HCT116 (cell line): Measurements from ENCODE around the gene F2RL1. TPM values are rescaled to one million over a fixed set of nuclear protein-coding genes. Genes with fewer than 3 reads are reported as not detected.

Source experiments
- ATAC-seq: fragments of 200-7000 bp; cut with Tn5 transposase; 2 replicates; pipeline ENCODE4 v1.9.1; 2020; ENCODE audit warnings: mild to moderate bottlenecking, moderate library complexity
- BruUV-seq: library from RNA; stranded (reverse); fragments of 400-500 nt; replicated peaks from 2 replicates; lab custom pipeline; 2021; lab: Mats Ljungman, UMichigan
- CTCF ChIA-PET: fragments of 300-600 bp; sonication (Branson Sonifier 250); formaldehyde crosslinking; loops from one replicate; lab custom pipeline; 2021; ENCODE audit warnings: antibody characterized with exemption; lab: Charles Lee
- POLR2A ChIA-PET: fragments of 300-600, 350-600 bp; sonication (Branson Sonifier 250); formaldehyde crosslinking; loops from one replicate; lab custom pipeline; 2021; ENCODE audit warnings: antibody characterized with exemption; lab: Charles Lee
- RAD21 ChIA-PET, 2 experiments: fragments of 300-600 bp; sonication (Branson Sonifier 250); formaldehyde crosslinking; loops; one replicate each; lab custom pipeline; 2023; ENCODE audit warnings: low total read pairs in 2 of 2; ENCODE audit not compliant: uncharacterized antibody in 2 of 2, unreplicated experiment in 2 of 2, low non-redundant PET in 1 of 2; lab: Charles Lee
- DNase-seq: peaks from one replicate; pipeline ENCODE4 v3.0.0-alpha.2; 2010; ENCODE audit warnings: low read depth, low spot score
- H2AFZ ChIP-seq: fragments of 200-600 bp; shearing (Covaris generic), sonication (generic); 2 replicates; pipeline ENCODE4 v1.6.1; 2017; ENCODE audit warnings: low read depth, mixed run types, mixed read lengths, antibody characterized with exemption, low read length; ENCODE audit not compliant: poor library complexity, severe bottlenecking
- H3K27ac ChIP-seq: 2 replicates; pipeline ENCODE4 v1.5.1; 2012; ENCODE audit warnings: low read depth, low read length
- H3K27me3 ChIP-seq: fragments of 200-600 bp; sonication (generic); 2 replicates; pipeline ENCODE4 v1.6.1; 2016; ENCODE audit warnings: mixed run types, low read length, mixed read lengths; ENCODE audit not compliant: insufficient read depth
- H3K36me3 ChIP-seq, 2 experiments: fragments of 200-500 bp in 1 of 2; fragments of 200-600 bp in 1 of 2; sonication (Bioruptor generic) in 1 of 2; sonication (generic) in 1 of 2; 2 replicates each; pipeline versions ENCODE4 v1.5.1 to v1.6.1; 2014 to 2016; ENCODE audit warnings: low read length in 2 of 2, inconsistent platforms in 1 of 2, mixed read lengths in 1 of 2, mixed run types in 1 of 2; ENCODE audit not compliant: insufficient read depth in 2 of 2, control insufficient read depth in 1 of 2
- H3K4me1 ChIP-seq, 2 experiments: fragments of 200-600 bp in 1 of 2; sonication (generic) in 1 of 2; 2 replicates each; pipeline versions ENCODE4 v1.5.1 to v1.6.1; 2012 to 2017; ENCODE audit warnings: low read length in 2 of 2, inconsistent platforms in 1 of 2, mild to moderate bottlenecking in 1 of 2, mixed read lengths in 1 of 2, mixed run types in 1 of 2, moderate library complexity in 1 of 2; ENCODE audit not compliant: insufficient read depth in 2 of 2, control insufficient read depth in 1 of 2
- H3K4me2 ChIP-seq: fragments of 200-600 bp; sonication (generic); 2 replicates; pipeline ENCODE4 v1.6.1; 2017; ENCODE audit warnings: mixed run types, low read length, mixed read lengths
- H3K4me3 ChIP-seq, 2 experiments: fragments of 200-600 bp in 1 of 2; sonication (generic) in 1 of 2; replicated peaks in 1 of 2; 2 replicates each; pipeline ENCODE4 v1.5.1; 2011 to 2016; ENCODE audit warnings: low read length in 2 of 2, control low read depth in 1 of 2, low read depth in 1 of 2, mild to moderate bottlenecking in 1 of 2, mixed read lengths in 1 of 2, mixed run types in 1 of 2
- H3K79me2 ChIP-seq: fragments of 200-600 bp; sonication (generic); 2 replicates; pipeline ENCODE4 v1.6.1; 2017; ENCODE audit warnings: mild to moderate bottlenecking, mixed run types, low read length, moderate library complexity, mixed read lengths; ENCODE audit not compliant: insufficient read depth
- H3K9ac ChIP-seq: fragments of 200-600 bp; sonication (generic); 2 replicates; pipeline ENCODE4 v1.6.1; 2016; ENCODE audit warnings: low read length, mixed read lengths
- H3K9me2 ChIP-seq: fragments of 200-600 bp; sonication (generic), shearing (Covaris generic); 2 replicates; pipeline ENCODE4 v1.6.1; 2017; ENCODE audit warnings: mixed run types, mild to moderate bottlenecking, moderate library complexity; ENCODE audit not compliant: insufficient read depth
- H3K9me3 ChIP-seq, 2 experiments: fragments of 200-500 bp in 1 of 2; fragments of 200-600 bp in 1 of 2; sonication (Bioruptor generic) in 1 of 2; sonication (generic) in 1 of 2; 2 replicates each; pipeline ENCODE4 v1.6.1; 2014 to 2017; ENCODE audit warnings: low read length in 2 of 2, mixed read lengths in 2 of 2, inconsistent platforms in 1 of 2, low read depth in 1 of 2, mild to moderate bottlenecking in 1 of 2, mixed run types in 1 of 2, moderate library complexity in 1 of 2; ENCODE audit not compliant: control insufficient read depth in 1 of 2, insufficient read depth in 1 of 2
- H4K20me1 ChIP-seq: fragments of 200-600 bp; sonication (generic), shearing (Covaris generic); 2 replicates; pipeline ENCODE4 v1.6.1; 2017; ENCODE audit warnings: mixed run types, mild to moderate bottlenecking, moderate library complexity; ENCODE audit not compliant: insufficient read depth
- CBX3 ChIP-seq: IDR thresholded peaks from 2 replicates; pipeline ENCODE4 v1.6.1; 2012; ENCODE audit warnings: low read depth
- EGR1 ChIP-seq: IDR thresholded peaks from 2 replicates; pipeline ENCODE4 v1.6.1; 2012; ENCODE audit warnings: low read depth
- EZH2 ChIP-seq: fragments of 200-600 bp; sonication (generic); IDR thresholded peaks from 2 replicates; pipeline ENCODE4 v1.6.1; 2017; ENCODE audit warnings: antibody characterized with exemption, mixed run types
- EZH2phosphoT487 ChIP-seq: fragments of 200-600 bp; IDR thresholded peaks from 2 replicates; pipeline ENCODE4 v1.6.1; 2018; ENCODE audit warnings: antibody characterized with exemption, borderline replicate concordance
- POLR2A ChIP-seq: IDR thresholded peaks from 2 replicates; pipeline ENCODE4 v1.7.0; 2011; ENCODE audit warnings: borderline replicate concordance; ENCODE audit not compliant: insufficient read depth, insufficient read length; ENCODE audit errors: extremely low read depth
- POLR2AphosphoS5 ChIP-seq: IDR thresholded peaks from 2 replicates; pipeline ENCODE4 v1.6.1; 2011; ENCODE audit warnings: mild to moderate bottlenecking, low read depth, low read length, moderate library complexity
- RAD21 ChIP-seq: IDR thresholded peaks from 2 replicates; pipeline ENCODE4 v1.6.1; 2012; ENCODE audit warnings: low read depth, mild to moderate bottlenecking
- YY1 ChIP-seq: IDR thresholded peaks from 2 replicates; pipeline ENCODE4 v1.6.1; 2011; ENCODE audit warnings: low read length, low read depth, moderate library complexity, mild to moderate bottlenecking; ENCODE audit not compliant: insufficient replicate concordance; ENCODE audit errors: extremely low read depth
- ZFX ChIP-seq: fragments of 450-650 bp; IDR thresholded peaks from 2 replicates; pipeline ENCODE4 v1.6.1; 2017
- ZNF274 ChIP-seq: fragments of 200-500 bp; sonication (Bioruptor generic); IDR thresholded peaks from 2 replicates; pipeline ENCODE4 v1.6.1; 2014; ENCODE audit warnings: mild to moderate bottlenecking, low read depth, low read length, inconsistent platforms
- intact Hi-C: fragments of 100-400 bp; cut with micrococcal nuclease; formaldehyde crosslinking; loops from 2 replicates; pipeline ENCODE4 v1.10.0; 2022
- total RNA-seq: library from RNA; stranded (reverse); gene quantifications from one replicate; pipeline ENCODE4 v1.2.1, GENCODE V29; 2021; ENCODE audit not compliant: unreplicated experiment
- TF ChIP-seq, protein P1 (sequence below): IDR thresholded peaks from 2 replicates; pipeline ENCODE4 v1.6.1; 2011; ENCODE audit warnings: mild to moderate bottlenecking, low read length, moderate library complexity; ENCODE audit not compliant: insufficient replicate concordance; ENCODE audit errors: extremely low read depth
- TF ChIP-seq, protein P2 (sequence below): IDR thresholded peaks from 2 replicates; pipeline ENCODE4 v1.6.1; 2012; ENCODE audit warnings: low read depth

F2RL1 gene
- total RNA-seq, 1 experiment from 2014 or later: 119 TPM

DNA sequence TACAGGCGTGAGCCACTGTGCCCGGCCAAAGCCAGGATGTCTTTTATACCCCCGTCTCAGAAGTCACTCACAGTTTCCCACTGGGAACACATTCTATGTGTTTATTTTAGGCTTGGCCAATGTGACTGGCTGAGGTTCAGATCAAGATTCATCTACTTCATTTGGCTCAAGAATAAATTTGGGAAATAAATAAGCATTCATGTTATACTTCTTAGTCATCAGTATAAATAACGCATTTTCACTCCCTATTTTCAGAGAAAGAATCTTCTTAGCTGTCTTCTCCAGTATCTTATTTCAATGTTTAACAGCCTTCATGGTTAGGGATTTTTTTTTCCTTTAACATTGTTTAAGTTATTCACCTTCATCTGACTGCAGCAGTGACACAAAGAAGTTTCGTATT, 42.8 kb downstream of the F2RL1 start:
- RAD21 ChIA-PET: no interaction called here
- Histone ChIP-seq H2AFZ (no peak overlapping the region), H3K9ac (no peak overlapping the region), H3K27me3 (no peaks in the 10 kb centered on the region), H3K9me3 (no peaks in the 10 kb centered on the region), H3K4me3 (no peak overlapping the region), H4K20me1 (no peaks in the 10 kb centered on the region), H3K4me2 (no peak overlapping the region), H3K9me2 (no peaks in the 10 kb centered on the region), H3K4me1 (no peaks in the 10 kb centered on the region; a peak in 2 of 4 replicates), H3K36me3 (no peaks in the 10 kb centered on the region), H3K27ac (no peak overlapping the region), H3K79me2 (no peaks in the 10 kb centered on the region)
- POLR2A ChIA-PET: no interaction called here
- no peak for DNase-seq
- ATAC-seq: no peak
- intact Hi-C loops: no loop called here
- no peak for TF ChIP-seq EZH2
- CTCF ChIA-PET: no interaction called here
- BruUV-seq: no TSS peak

DNA sequence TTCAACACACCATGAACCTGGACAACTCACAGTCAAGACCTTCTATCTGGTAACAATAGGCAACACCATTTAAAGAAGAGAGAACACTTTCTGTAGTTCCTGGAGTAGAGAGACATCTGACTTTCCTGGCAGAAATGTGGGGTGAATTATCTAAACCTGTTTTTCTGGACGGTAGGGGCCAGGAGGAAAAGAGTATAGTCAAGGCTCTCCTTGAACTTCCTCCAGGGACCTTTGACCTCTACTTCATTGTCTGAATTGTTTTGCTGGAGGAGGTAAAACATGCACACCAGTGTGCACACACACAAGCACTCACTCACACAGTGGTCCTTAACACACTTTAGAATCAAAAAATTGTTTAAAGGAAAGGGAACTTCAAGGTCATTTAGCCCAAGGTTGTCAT, 44.2 kb downstream of the F2RL1 start:
- Histone ChIP-seq H3K79me2 (no peaks in the 10 kb centered on the region), H3K9me2 (no peaks in the 10 kb centered on the region), H3K4me1 (peaks cover 0 to 5% of the 10 kb centered on the region in 2 experiments; a peak in 3 of 4 replicates), H2AFZ (no peak overlapping the region), H3K27me3 (no peaks in the 10 kb centered on the region), H3K4me2 (no peak overlapping the region), H3K36me3 (no peaks in the 10 kb centered on the region), H3K4me3 (no peak overlapping the region), H3K27ac (no peak overlapping the region), H3K9ac (no peak overlapping the region), H3K9me3 (no peaks in the 10 kb centered on the region), H4K20me1 (no peaks in the 10 kb centered on the region)
- DNase-seq: no peak
- CTCF ChIA-PET: no interaction called here
- POLR2A ChIA-PET: no interaction called here
- intact Hi-C loops: no loop called here
- no peak for TF ChIP-seq ZNF274
- TF ChIP-seq ZFX: no peak
- no peak for TF ChIP-seq EZH2
- no peak for TF ChIP-seq POLR2AphosphoS5
- TF ChIP-seq, protein P1, sequence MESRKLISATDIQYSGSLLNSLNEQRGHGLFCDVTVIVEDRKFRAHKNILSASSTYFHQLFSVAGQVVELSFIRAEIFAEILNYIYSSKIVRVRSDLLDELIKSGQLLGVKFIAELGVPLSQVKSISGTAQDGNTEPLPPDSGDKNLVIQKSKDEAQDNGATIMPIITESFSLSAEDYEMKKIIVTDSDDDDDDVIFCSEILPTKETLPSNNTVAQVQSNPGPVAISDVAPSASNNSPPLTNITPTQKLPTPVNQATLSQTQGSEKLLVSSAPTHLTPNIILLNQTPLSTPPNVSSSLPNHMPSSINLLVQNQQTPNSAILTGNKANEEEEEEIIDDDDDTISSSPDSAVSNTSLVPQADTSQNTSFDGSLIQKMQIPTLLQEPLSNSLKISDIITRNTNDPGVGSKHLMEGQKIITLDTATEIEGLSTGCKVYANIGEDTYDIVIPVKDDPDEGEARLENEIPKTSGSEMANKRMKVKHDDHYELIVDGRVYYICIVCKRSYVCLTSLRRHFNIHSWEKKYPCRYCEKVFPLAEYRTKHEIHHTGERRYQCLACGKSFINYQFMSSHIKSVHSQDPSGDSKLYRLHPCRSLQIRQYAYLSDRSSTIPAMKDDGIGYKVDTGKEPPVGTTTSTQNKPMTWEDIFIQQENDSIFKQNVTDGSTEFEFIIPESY: no peak
- TF ChIP-seq EGR1: no peak
- no peak for TF ChIP-seq CBX3
- no peak for TF ChIP-seq POLR2A
- no peak for TF ChIP-seq YY1
- no peak for TF ChIP-seq RAD21
- no peak for TF ChIP-seq EZH2phosphoT487
- TF ChIP-seq, protein P2, sequence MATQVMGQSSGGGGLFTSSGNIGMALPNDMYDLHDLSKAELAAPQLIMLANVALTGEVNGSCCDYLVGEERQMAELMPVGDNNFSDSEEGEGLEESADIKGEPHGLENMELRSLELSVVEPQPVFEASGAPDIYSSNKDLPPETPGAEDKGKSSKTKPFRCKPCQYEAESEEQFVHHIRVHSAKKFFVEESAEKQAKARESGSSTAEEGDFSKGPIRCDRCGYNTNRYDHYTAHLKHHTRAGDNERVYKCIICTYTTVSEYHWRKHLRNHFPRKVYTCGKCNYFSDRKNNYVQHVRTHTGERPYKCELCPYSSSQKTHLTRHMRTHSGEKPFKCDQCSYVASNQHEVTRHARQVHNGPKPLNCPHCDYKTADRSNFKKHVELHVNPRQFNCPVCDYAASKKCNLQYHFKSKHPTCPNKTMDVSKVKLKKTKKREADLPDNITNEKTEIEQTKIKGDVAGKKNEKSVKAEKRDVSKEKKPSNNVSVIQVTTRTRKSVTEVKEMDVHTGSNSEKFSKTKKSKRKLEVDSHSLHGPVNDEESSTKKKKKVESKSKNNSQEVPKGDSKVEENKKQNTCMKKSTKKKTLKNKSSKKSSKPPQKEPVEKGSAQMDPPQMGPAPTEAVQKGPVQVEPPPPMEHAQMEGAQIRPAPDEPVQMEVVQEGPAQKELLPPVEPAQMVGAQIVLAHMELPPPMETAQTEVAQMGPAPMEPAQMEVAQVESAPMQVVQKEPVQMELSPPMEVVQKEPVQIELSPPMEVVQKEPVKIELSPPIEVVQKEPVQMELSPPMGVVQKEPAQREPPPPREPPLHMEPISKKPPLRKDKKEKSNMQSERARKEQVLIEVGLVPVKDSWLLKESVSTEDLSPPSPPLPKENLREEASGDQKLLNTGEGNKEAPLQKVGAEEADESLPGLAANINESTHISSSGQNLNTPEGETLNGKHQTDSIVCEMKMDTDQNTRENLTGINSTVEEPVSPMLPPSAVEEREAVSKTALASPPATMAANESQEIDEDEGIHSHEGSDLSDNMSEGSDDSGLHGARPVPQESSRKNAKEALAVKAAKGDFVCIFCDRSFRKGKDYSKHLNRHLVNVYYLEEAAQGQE: no peak
- BruUV-seq: no TSS peak
- RAD21 ChIA-PET: no interaction called here
- ATAC-seq: no peak
